HFF-Myc (cell line): ENCODE data around the gene EPB41L2.

ENCODE experiments used
- DNase-seq: peaks from one replicate; pipeline ENCODE4 v3.0.0-alpha.2; 2011; ENCODE audit warnings: low read depth; ENCODE audit errors: extremely low read depth
- H3K4me3 ChIP-seq: replicated peaks from 2 replicates; pipeline ENCODE4 v1.5.1; 2011; ENCODE audit warnings: low read depth, mild to moderate bottlenecking, control low read depth, low read length
- CTCF ChIP-seq: IDR thresholded peaks from 2 replicates; pipeline ENCODE4 v1.5.1; 2012; ENCODE audit warnings: mild to moderate bottlenecking, low read depth, low read length, control low read depth; ENCODE audit errors: missing control alignments

The EPB41L2 gene

GRCh38 chr6:130896249-130896648 is 166.8 kb downstream of the EPB41L2 start:
- no peak for TF ChIP-seq CTCF
- no peak overlapping the region for H3K4me3 ChIP-seq
- DNase-seq = no peak

GRCh38 chr6:130895516-130895915 is 167.5 kb downstream of the EPB41L2 start:
- no peak for DNase-seq
- H3K4me3 ChIP-seq = no peak overlapping the region
- TF ChIP-seq CTCF = no peak

GRCh38 chr6:130893766-130894165 is 169.3 kb downstream of the EPB41L2 start:
- DNase-seq = no peak
- no peak overlapping the region for H3K4me3 ChIP-seq
- no peak for TF ChIP-seq CTCF

GRCh38 chr6:130893277-130893676 is 169.8 kb downstream of the EPB41L2 start:
- no peak for TF ChIP-seq CTCF
- no peak for DNase-seq
- H3K4me3 ChIP-seq = no peak overlapping the region

- TF ChIP-seq CTCF = no peak
- DNase-seq = no peak
- H3K4me3 ChIP-seq = no peak overlapping the region
These were observed 172.5 kb downstream of the EPB41L2 start for GRCh38 chr6:130890521-130890971.

- H3K4me3 ChIP-seq = no peak overlapping the region
- no peak for TF ChIP-seq CTCF
- DNase-seq = no peak
These were observed 173.6 kb downstream of the EPB41L2 start for GRCh38 chr6:130889423-130889822.

- no peak for DNase-seq
- H3K4me3 ChIP-seq = no peak overlapping the region
- no peak for TF ChIP-seq CTCF
These were observed 174.8 kb downstream of the EPB41L2 start for GRCh38 chr6:130888246-130888645.
